ENCODE results near the gene CALB2.

GRCh38 chr16:71367241-71367976 lies 8.9 kb downstream of the CALB2 start:
- TF ChIP-seq CTCF (conservative IDR thresholded peaks at IDR 0.05; ENCODE audit: low read depth in 2 of 2) (peak; percentile 82 to 93), EZH2 (IDR thresholded peaks at IDR 0.05; ENCODE audit: low read depth, unreplicated experiment) (no peak), POLR2AphosphoS5 (IDR thresholded peaks at IDR 0.05; ENCODE audit: low read depth) (no peak)
